ENCODE measurements around the gene ARID1B. TPM values are rescaled to one million over a fixed set of nuclear protein-coding genes. Genes with fewer than 3 reads are reported as not detected.
A peak's percentile ranks its signal among the peaks of the same experiment; 100 is the strongest.

ARID1B gene
- total and polyA plus RNA-seq, 12 donors: 11.2 to 63.2 (median 52.2) TPM

GRCh38 chr6:157240059-157240959 lies 463.1 kb downstream of the ARID1B start:
- Histone ChIP-seq H3K27me3 (peaks cover 0 to 27% (median 0%) of the 10 kb centered on the region in 7 donors), H3K36me3 (no peaks in the 10 kb centered on the region), H3K4me1 (peaks cover 3 to 57% (median 40%) of the 10 kb centered on the region in 9 donors), H3K4me3 (peak overlapping the region in 6 of 10 donors; percentile 13 to 37 (median 28)), H3K9me3 (peaks cover 0 to 9% (median 0%) of the 10 kb centered on the region in 11 donors), H3K27ac (peak overlapping the region in 9 of 10 donors; percentile 17 to 81 (median 54))
- no peak for TF ChIP-seq CTCF (IDR thresholded peaks at IDR 0.05)
- ATAC-seq (peak in 5 of 8 donors; percentile 18 to 46 (median 42)), DNase-seq (no peak)
- WGBS, 2 donors: 48 to 50% methylated on average over 28 of the region's 28 CpGs
- intact Hi-C loops (cut with DNase I): no loop called here

- peaks cover 0 to 21% (median 0%) of the 10 kb centered on the region in 7 donors for H3K27me3 ChIP-seq
- TF ChIP-seq CTCF (IDR thresholded peaks at IDR 0.05): no peak
- H3K9me3 ChIP-seq: peaks cover 0 to 9% (median 0%) of the 10 kb centered on the region in 11 donors
- 89 to 96% methylated on average over 10 of the region's 10 CpGs for WGBS, 2 donors
- ATAC-seq: no peak
- H3K36me3 ChIP-seq: no peaks in the 10 kb centered on the region
- no peak for DNase-seq
- intact Hi-C loops (cut with DNase I): no loop called here
- H3K4me1 ChIP-seq: peaks cover 3 to 52% (median 36%) of the 10 kb centered on the region in 9 donors
- H3K27ac ChIP-seq: peak overlapping the region in 7 of 10 donors; percentile 45 to 81 (median 67)
- peak overlapping the region in 2 of 10 donors; percentile 25 to 37 for H3K4me3 ChIP-seq
Observed at GRCh38 chr6:157240960-157241311, 463.8 kb downstream of the ARID1B start.

- no peak for ATAC-seq
- TF ChIP-seq CTCF (IDR thresholded peaks at IDR 0.05): no peak
- H3K27me3 ChIP-seq: peaks cover 0 to 2% (median 0%) of the 10 kb centered on the region in 7 donors
- no peaks in the 10 kb centered on the region for H3K36me3 ChIP-seq
- no peak overlapping the region for H3K4me3 ChIP-seq
- H3K4me1 ChIP-seq: peaks cover 3 to 47% (median 29%) of the 10 kb centered on the region in 9 donors
- peaks cover 0 to 9% (median 0%) of the 10 kb centered on the region in 11 donors for H3K9me3 ChIP-seq
- intact Hi-C loops (cut with DNase I): no loop called here
- 96% methylated on average over 6 of the region's 6 CpGs for WGBS, 2 donors
- H3K27ac ChIP-seq: peak overlapping the region in 3 of 10 donors; percentile 46 to 74 (median 60)
- no peak for DNase-seq
Observed at GRCh38 chr6:157242791-157243190, 465.6 kb downstream of the ARID1B start.

GRCh38 chr6:157244175-157244574 lies 467.0 kb downstream of the ARID1B start:
- DNase-seq (no peak), ATAC-seq (peak; percentile 14 to 83 (median 62))
- Histone ChIP-seq H3K4me1 (peaks cover 3 to 47% (median 29%) of the 10 kb centered on the region in 9 donors), H3K36me3 (no peaks in the 10 kb centered on the region), H3K9me3 (peaks cover 0 to 18% (median 0%) of the 10 kb centered on the region in 11 donors), H3K27me3 (no peaks in the 10 kb centered on the region), H3K4me3 (no peak overlapping the region), H3K27ac (peak overlapping the region in 7 of 10 donors; percentile 56 to 84 (median 72))
- TF ChIP-seq CTCF (IDR thresholded peaks at IDR 0.05): no peak
- 23 to 28% methylated on average over 3 to 4 of the region's 4 CpGs for WGBS, 2 donors
- intact Hi-C loops (cut with DNase I): no loop called here

Data from heart right ventricle (tissue), 16 donors.